Measurements from ENCODE around the gene NRN1.

NRN1 gene

DNA sequence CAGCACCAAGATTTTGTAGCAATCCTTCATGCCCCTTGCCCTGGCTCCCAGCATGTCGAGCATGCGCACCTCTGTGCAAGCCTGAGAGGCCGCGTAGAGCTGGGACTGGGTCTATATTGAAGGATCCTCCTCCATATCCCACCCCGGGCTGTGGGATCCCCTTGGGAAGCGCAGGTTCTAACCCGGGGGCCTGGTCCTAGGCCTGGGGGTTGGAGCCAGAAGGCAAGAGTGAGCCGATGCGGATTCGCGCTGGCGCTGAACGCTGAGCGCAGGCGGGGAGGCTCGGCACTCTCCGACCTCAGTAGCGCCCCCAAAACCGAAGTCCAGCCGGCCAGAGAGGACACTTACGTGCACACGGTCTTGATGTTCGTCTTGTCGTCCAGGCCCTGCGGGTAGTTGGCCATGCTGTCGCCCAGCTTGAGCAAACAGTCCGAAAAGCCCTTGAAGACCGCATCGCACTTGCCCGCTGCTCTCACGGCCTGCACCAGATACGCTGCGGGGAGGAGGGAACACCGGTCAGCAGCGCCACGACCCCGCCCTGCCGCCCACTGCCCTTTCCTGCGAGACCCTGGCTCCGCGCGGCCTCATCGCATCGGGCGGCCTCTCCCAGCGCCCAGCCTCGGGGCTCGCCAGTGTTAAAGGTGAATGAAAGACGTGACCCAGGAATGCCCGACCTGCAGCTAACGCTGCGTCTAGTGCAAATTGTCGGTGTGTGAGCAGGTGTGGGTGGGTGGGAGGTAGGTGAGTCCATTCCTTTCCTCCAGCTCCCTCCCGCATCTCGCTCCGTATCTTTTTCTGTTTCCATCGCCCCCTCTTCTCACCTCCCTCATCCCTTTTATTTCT is 4.5 kb downstream of the NRN1 start:
- no peak for DNase-seq

DNA sequence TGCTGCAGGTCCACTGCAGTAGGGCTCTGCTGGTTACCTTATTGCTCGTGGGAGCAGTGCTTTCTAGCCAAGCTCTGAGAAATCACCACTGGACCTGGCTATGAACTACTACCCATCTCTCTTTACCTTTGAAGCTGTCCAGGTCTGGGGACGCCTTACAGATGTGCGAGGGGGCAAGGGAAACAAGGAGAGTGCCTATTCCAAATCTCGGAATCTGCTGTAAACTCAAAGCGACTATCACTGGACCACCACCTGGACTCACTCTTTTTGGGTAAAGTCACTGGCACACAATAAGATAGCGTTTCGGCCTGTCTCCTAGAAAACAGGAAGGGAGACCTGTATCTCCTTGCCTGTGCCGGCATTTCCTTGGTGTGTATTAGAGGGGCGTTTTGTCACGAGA is 5.3 kb downstream of the NRN1 start:
- DNase-seq = no peak

DNA sequence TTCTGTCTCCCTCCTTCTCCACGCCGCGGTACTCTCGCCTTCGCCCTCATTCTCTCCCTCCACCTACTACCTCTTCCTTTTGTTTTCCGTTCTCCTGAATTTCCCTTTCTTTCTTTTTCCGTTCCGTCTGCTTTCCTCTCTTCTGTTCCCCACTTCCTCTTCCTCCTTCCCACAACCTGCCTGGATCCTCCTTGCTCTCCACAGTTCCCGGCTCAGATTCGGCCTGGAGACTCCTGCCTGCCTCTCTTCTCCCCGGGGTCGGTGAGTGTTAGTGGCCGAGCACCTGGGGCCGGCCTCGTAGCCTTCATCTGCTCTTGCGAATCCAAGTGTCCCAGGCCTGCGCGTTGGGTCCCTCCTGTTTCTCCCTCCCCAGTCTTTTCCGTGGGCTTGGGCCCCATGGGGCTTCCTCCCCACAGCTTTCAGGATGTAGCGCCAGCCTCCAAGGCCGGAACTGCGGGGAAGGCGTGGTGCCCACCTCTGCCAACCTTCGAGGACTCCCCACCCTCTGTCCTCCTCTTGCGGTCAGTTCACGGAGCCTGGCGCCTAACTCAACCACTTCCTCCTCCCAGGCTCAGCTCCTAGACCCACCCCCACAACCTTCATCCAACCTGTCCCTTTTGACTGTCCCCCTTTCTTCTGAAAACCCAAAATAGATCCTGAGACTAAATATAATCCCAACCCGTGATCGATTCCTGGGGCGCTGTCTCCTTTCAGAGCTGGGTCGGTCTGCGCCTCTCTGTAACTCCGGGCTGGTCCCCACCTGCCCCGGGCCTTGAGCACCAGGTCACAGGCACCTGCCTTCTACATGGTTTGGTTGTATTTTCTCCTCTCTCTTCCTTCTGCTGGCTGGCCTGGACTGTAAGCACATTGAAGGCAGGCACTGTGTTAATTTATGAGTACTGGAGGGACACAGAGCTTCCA is 6.8 kb downstream of the NRN1 start:
- DNase-seq = no peak

DNA sequence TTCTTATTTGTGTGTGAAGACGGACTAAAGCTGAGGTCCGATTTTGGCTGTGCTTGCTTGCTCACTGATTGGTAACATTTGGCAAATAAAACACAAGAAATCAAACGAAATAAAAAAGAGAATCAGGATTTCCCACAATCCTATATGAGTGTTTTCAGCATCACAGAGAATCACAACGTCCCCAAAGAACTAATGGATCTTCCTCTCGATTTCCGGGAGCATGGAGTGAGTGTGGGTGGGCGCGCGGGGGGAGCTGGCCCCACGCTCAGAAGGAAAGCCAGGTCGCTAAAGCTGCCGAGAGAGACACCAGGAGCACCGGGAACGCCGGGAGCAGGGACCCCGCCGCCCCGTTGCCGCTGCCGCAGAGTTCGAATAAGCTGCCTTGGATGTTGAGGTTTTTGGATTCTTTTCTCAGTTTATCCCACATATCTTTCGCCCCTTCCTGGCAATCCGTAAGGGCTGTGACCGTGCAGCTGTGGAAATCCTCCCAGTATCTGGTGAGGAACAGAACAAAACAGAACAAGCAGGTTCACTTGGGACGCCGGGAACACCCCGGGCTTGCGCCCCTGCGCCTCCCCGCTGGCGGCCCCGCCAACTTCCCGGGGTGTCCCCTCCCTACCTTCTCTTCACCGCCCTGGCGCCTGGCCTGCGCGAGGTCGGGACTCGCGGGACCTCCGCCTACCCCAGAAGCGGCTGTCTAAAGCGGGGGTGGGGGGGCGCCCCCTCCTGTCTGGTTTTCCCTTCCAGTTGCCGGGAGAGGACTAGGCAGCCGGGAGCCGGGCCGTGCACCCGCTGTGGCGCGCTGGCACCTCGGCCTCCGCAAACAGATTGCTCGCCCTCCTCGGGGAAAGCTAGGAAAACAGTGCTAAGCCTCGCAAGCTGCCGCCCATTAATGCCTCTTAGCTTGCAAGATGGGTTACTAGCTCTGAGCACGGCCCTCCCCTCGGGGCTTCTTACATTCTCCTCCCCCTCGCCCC is 7.7 kb downstream of the NRN1 start:
- DNase-seq = no peak

DNA sequence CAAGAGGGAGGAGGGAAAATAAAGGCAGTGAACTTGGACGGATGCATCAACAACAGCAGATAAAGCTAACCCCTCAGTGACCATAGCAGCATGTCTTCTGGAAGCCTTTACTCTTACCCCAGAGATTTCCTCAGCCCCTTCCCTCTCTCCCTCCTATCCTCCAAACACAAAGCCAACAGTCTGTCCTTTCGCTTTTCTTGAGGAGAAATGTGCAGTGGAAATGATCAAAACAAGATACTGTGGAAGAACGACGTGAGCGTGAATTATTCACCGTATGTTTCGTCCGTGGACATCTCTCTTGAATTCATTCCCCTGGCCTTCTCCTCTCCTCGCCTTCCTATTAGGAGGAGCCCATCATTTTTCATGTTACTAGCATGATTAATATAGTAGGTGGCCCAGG is 8.5 kb downstream of the NRN1 start:
- no peak for DNase-seq

DNA sequence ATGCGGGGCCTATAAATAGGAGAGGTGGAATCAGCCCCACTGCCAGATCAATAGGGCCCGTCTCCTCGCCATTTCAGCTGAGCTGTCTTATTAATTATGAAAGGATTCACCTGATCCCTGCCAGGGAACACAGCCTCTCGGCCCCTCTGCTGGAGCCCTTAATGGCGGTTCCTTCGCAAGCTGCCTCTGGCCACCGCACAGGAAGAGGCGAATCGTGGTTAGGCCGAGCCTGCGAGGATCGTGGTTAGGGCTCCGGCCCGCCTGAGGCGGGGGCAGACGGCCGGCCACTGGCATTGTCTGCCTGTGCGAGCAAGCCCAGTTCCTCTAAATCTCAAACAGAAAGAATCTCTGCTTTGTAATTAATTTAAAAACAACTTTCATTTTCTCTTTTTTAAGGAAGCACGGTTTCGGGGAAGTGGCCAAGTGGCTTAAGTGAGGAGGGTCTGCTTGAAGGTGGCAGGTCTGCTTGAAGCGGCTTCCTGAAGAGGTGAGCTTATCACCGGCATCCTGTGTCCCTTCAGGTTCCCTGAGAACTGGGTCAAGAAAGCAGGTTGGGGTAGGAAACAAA is 9.2 kb downstream of the NRN1 start:
- DNase-seq = peak; percentile 13

DNA sequence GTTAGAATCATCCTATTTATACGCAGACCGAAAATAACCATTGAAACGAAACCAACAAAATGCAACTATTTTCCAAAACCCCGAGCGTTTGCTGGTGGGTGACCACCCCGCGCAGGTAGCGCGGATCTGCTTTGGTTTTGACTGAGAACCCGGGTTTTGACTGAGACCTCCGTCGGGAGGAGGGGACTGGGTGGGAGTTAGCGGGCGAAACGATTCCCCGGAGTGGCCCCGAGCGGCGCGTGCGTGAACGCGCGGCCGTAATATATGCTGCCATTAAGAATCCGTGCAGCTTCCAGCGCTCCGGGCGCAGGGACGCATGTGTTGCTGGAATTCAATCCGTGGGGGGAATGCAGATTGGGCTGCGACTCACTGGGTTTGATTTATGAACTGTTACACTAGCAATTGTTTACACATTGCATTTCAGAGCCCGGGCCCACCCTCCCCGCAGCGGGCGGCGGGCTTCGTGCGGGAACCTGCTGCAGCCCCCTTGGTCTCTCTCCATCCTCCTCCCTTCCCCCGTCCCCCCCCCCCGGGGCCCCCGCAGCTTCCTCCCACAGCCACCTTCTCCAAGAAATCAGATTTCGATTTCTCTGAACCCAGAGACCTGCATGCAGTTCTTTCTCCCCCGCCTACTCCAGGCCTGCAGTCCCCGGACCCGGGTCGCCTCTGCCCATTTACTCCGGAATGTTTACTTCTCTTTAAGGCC is 9.9 kb downstream of the NRN1 start:
- DNase-seq = peak; percentile 6

DNA sequence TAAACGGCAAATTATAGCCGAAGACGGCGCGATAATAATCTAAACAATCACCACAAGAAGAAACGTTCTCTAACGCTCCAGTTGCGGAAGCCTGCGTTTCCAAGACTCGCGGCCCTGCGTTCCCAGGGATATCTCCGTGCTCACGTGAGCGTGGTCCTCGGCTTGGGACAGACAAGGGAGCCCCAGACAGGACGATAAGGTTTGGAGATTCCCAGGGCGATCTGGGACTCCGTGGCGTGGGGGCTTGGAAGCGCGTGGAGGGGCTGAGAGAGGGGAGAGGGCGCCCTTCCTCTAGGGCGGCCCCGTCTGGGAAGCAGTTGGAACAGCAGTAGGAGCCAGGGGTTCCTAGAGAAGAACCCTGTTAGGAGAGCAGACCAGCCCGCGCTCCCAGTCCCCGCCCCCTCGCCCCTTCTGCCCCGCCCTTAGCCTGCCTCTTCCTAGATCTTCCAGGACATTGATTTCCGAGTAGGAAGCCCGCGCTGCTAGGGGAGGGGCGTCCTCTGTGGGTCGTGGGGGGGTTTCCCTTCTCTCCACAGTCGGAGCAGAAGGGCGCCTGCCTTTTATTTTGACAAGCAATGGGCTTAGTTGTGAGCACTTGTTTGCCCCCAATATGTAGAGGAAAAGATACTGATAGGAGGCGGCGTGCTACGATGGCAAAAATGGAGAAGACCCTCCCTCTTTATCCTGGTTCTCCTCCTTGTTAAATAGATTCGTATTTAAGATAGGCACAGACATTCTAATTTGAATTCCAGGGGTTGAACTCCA is 10.6 kb downstream of the NRN1 start:
- DNase-seq = peak; percentile 19

DNA sequence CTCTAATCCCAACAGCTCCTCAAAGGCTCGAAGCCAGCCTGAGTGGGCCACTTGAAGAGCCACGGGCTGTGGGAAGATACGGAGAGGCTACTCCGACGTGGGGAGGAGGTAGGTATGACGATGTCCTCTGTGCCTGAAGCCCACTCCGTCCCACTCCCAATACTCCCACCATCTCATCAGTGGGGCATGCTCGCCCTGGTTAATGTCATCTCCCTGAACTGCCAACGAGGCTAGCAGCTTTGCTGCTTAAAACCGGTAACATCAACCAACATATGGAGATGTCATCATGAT is 11.1 kb downstream of the NRN1 start:
- DNase-seq = no peak

DNA sequence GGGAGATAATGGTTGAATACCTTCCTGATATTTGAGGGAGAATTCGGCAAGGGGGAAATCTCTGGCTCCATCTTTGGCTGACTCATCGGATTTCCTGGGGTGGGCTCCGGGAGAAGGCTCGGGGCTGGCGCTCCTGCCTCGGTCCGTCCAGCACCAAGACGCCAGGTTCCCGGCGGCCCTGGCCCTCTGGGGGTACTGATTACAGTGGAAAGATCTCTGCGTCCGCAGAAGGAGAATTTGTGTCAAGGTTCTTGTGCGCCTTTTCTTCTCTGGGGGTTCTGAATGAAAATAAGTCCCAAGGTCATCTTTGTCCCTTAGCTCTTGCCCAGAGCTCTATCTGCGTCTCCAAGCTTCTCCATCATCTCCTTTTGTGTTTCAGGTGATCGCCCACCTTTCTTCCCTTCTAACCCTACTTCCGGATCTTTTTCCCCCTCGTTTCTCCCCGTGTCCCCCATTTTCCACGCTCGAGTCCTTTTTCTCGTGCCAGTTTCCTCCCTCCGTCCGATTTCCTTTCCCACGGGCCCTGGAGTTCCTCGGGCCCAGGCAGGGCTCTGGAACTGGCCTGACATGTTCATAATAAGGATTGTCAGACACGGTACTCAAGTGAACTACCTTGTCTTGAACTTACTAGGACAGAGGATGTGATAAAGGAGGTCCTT is 11.6 kb downstream of the NRN1 start:
- no peak for DNase-seq

DNA sequence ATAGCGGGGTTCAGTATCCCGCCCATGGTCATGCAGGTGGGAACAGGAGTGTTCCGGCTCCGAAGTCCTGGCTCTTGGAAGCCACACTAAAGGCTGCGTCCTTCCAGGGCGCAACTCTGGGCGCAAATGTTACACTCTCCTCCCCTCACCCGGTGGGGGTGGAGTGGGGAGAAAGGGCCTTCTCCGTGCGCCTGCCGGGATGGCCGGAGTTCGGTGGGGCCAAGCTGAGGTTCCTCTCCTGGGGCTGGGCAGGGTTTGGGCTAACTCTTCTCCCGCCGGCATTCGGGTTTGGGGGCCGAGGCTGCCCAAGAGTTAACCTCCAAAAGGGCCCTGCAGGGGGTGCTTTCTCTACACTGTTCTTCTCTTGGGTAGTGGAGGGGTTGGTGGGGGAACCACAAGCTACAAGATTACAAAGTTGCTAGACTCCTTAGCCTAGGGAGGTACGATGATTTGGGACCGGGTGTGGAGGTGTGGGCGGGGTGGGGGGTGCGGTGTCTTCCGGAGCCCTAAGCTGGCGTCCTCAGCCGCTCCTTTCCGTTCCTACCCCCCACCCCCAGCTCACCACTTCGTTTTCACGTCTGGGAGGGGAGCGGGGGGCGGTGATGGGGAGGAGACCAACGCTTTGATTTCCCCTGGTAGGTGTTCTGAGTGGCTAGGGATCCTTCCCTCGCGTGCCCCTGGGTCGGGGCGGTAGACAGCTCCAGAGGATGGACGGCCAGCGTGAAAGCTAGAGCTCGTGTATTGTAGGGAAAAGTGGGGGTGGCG is 12.3 kb downstream of the NRN1 start:
- peak; percentile 16 for DNase-seq

DNA sequence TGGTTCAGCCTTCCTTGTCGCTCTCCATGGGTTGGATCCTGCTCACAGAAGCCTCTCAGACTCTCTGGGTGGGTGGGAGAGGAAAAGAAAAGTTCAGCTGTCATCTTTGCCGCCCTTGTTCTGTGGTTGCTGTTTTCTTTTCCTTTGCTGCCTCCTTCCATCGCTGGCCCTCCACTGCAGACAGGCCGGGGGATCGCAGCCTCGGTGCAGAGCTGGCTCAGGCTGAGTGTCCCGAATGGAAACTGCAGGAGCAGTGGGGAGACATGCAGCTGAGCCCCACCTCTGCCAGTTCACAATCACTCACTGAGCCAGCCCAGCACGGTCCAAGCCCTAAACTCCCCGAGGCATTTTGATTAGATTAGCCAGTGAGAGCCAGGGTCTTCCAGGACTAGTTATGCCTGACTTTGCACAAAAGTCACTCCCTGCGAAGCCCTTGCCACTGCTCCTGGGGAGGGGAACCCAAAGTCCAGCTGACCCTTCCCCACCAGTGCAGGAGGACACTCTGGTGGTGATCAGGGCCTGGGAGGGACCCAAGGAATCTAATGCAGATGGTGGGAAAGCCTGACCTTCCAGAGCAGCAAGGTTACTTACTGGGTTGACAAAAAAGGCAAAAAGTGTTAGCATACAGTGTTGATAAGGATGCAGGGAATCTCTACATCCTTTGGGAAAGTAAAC is 14.0 kb downstream of the NRN1 start:
- no peak for DNase-seq

DNA sequence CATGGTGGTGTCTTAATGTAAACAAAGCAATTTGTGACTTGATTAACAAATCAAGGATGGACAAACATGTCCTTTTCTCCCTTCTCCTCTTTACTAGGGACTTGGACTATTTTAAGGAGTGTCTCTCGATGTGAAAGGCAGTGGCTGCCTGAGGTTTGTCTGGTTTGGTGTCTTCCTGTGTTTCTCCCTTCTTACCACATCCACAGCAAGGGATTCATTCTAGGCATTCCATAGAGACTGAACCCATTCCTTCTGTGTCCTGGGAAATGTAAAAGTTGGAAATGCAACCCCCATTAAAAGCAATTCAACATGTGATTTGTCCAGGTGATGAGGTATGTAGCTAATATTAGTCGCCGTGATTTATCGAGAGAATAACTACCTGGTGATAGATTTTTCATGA is 15.9 kb downstream of the NRN1 start:
- no peak for DNase-seq

DNA sequence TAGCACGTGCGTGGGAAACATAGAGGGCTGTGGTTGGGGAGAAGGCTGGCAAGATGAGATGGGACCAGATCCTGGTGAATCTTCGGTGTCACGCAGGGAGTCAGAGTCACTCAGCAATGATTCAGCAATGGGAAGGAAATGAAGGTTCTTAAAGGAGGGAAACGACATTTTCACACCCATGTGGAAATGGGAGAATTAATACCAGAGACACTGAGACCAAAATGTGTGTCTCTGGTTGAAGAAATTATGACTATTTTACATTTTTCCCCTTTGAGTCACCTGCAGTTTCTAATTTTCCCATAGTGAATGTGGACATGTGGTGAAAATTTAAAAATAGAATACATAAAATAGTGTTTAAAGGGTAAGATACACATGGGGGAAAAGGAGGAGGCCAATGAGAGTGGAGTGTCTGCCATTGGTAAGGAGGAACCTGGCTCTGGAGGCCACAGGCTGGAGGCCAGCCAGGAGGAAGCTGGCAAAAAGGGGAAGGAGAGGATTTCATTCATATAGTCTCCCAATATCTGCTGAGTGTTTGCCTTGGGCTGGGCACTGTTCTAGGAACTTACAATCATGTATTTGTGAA is 17.5 kb downstream of the NRN1 start:
- DNase-seq = peak; percentile 20

DNA sequence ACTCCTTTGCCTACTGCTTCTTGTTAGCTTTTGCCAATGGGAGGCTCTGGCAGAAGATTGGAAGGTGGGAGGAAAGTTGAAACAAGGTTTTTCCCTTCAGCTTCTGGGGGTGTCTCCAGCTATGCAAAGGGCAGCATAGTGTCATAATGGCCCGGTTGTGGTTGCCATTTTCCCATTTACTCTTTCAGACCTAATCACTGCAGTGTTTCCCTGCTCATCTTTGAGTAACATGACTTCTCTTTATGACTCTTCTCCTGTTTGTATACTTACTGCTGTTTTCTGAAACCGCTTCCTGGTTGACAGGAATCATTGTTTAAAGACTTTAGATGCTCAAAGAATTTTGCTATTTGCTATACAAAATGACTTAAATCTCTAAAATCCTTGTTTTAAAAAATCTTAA is 19.9 kb downstream of the NRN1 start:
- DNase-seq = no peak

DNA sequence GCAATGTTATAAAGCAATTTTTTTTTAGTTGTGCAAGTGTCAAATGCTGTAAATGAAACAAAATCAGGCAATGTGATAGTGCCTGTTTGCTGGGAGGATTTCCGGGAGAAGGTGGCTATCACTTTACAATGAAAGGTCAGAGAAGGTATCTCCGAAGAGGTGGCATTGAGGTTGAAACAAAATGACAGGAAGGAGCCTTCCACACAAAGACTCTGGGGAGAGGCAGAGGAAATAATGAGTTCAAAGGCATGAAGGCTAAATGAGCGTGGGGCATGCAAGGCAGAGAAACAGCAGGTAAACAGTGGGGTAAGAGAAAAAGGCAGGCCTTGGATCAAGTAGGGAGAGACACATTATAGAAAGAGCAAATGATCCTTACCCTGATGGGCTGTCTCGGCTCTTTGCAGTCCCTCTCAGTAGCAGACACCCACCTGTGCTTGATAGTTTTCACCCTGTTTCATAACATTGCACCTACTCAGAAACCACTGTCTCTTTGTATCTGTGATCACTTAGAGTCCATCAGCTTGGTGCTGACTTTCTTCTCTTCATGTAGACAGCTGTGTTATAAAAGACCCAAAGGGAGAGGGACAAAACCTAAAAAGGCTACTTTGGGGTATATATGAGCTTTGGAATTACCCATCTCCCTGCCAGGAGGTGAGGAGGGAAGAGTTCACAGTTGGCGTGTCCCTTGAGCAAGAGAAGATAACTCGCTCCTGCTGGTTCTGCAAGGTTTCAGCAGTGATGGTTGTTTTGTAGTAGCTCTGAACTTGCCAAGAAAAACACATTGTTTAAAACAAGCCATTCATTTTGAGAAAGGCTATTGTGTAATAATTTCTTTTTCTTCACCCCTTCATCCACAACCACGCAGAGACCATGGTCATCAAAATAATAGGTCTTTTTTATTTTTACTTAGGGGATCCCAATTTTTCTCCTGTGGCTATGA is 22.3 kb downstream of the NRN1 start:
- DNase-seq = no peak

DNA sequence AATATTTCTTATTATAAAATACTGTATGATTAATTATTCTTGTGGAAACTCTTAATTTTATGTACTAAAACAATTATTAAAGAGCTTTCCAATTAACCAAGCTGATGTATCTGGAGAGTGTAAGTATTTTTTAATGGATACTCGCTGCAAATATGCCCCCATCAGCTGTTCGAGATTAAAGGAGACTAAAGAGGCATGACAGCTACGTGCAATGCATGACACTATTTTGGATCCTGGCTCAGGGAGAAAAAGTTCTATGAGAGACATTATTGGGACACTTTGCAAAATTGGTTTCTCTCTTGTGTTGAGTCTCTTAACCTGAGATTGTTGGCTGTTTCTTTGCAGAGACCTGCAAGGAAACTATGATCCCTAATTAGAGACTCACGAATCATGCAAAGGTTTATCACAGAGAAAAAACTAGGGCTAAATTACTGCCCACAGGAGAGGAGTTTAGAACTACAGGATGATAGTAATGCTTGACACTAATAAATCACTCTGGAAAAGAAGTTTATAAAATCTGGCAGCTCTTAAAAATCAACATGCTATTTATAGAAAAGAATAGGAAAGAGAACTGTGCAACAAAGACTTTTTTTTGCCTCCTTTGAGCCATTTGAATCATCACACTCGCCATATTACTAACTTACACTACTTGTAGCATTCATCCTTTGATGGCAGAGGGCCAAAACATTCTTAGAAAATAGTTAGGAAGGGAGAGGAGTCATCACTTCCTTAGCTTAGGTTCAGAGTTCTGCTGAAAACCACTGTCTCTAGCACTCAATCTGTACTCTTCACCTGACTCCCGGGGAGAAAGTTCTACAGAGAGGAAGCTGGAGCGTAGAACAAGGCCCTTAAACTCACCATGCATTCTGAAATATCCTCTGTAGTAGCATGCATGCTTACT is 25.3 kb downstream of the NRN1 start:
- DNase-seq = no peak

All from hematopoietic multipotent progenitor cell treated with erythropoietin and hydrocortisone succinate and interleukin-3 and kit ligand, for 6 days (in vitro differentiated cells).